HG03045 (cell line): ENCODE results near the gene CHST11.
A peak's percentile ranks its signal among the peaks of the same experiment; 100 is the strongest.

Source experiments
- ATAC-seq: cut with Tn5 transposase; IDR thresholded peaks from one replicate; pipeline ENCODE4 v1.9.1; 2021; ENCODE audit warnings: mild to moderate bottlenecking, moderate library complexity; ENCODE audit not compliant: unreplicated experiment

CHST11 gene

DNA sequence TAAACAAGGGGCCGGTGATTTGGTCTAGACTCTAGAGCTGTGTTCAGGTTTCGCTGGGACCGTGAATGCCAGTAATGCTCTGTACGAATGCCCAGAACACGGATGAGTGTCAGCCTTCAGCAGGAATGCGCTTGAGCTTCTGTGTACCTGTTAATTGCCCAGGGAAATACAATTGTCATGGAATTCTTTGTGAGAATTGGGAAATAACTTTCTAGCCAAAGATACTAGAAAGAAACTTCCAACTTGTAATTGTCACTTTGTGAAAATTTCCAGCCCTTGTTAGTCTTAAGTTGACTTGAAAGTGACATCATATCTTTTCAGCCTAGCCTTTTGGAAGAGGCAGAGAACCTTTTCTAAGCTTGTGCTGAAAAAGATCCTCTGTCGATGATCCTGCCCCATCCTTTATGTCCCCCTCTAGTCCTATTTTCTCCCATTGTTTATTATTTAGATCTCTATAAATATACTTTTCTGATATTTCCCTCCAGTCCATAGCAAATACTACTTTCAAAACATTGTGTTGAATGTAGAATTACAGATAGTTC lies 2.7 kb downstream of the CHST11 start:
- ATAC-seq, result no peak

GRCh38 chr12:104460041-104460719 lies 3.4 kb downstream of the CHST11 start:
- no peak for ATAC-seq

DNA sequence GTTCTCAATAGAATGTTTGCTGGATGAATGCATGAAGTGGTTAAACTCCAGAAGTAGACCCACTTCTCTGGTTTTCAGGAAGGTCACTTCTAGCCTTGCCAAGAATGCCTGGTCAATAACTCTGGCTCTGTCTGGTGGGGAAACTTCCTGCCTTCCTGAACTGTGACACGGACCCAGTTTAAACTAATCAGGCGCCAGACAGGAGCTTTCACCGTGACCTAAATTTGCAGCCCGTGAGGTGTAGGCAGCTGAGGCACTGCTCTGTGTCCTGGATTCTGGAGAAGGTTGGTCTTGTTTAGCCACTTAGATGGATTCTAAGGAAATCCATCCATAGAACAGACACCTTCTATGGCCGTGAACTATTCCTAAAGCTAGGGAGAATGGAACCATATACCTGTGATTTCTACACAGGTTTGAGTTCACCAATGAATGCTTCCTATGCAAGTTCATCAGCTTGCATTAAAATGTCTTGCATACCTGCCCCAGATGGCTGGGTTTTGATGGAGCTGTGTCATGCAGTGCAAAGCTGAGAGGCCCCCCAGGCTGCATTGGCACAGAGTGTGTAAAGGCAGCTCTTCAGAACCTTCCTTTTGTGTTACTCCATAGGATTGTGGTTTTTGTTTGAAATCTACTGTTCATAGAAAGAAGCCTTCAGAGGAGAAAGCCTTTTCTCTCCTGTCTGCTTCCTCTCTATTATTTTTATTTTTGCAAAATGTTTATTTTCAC lies 4.4 kb downstream of the CHST11 start:
- no peak for ATAC-seq

DNA sequence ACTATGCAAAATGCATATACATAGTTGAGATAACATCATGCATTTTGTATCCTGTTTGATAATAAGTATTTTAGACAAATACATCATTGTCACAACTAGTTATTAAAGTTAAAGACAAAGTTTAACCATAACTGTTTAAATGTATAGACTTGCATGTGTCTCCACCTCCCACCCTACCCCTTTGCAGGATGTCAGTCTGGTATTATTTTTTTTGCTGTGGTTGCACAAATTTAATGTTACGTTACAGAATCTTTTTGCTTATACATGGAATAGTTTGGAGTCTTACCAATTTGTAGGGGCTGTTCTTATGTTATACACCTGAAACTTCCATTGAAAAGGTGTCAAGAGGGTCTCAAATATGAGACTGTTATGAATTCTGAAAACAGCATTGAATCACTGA lies 5.6 kb downstream of the CHST11 start:
- ATAC-seq, result no peak

GRCh38 chr12:104462931-104463339 lies 6.2 kb downstream of the CHST11 start:
- peak; percentile 38 for ATAC-seq

- ATAC-seq, result no peak
Measured at GRCh38 chr12:104463368-104463767, 6.6 kb downstream of the CHST11 start.

- no peak for ATAC-seq
Measured at GRCh38 chr12:104464899-104465298, 8.2 kb downstream of the CHST11 start.

DNA sequence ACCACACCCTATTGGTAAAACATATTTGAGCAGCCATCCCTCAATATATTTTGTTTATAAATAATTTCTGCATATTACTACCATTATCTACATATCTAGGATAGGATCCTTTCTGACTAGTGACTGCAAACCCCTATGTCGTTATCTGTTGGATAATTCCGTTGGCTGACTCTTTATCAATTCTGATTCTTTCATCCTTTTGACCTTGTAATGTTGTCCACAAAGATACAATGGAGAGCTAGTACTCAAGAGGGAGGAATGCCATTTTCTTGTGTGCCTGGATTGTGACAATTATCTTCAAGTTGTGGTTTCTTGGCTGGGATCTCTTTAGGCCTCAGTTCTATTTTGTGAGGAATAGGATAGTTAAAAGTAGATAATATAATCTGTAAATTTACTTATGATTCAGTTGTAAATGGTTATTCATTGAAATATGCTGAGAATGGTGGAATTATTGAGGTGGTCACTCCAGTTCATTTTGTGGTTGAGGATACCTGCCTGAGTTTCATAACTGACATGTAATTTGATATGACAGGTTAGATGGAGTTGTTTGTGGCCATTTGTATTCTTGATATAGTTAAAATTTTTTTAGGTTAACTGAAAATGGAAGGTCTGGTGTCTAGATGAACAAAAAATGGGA lies 10.1 kb downstream of the CHST11 start:
- ATAC-seq, result no peak

- no peak for ATAC-seq
Measured at GRCh38 chr12:104467346-104467837, 10.6 kb downstream of the CHST11 start.

- no peak for ATAC-seq
Measured at GRCh38 chr12:104468371-104468770, 11.6 kb downstream of the CHST11 start.

DNA sequence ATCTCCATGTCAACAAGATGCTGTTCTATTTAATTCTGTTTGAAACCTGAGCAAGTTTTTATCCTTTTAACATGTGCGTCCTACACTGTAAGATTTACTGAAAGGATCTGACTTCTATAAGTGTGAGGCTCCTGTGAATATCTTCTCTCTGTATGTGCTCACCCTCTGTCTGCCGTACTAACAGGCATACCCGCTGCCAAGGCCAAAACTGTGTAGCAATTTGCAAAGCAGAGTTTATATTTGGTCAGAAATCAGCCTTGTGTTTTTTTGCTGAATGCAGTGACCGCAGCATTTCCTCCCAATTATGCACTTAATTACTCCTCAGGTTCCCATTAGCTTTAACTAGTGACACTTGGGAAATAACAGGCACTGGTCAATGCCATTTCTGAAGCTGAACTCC lies 12.3 kb downstream of the CHST11 start:
- no peak for ATAC-seq

- no peak for ATAC-seq
Measured at GRCh38 chr12:104469523-104469922, 12.8 kb downstream of the CHST11 start.

DNA sequence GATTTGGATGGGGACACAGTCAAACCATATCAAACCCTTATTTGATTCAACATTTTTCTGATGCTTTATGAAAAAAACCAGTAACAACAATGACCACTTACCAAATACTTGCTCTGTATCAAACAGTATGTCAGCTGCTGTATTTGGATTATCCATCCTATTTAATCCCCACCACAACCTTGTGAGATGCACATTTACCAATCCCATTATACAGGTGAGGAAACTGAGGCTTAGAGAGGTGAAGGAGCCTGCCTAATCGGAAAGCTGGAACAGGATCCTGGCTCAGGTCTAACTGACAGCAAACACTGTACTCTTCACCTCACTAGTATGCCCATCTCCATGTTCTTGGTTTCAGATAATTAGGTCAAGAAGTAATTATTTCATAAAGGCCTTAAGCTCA lies 13.8 kb downstream of the CHST11 start:
- no peak for ATAC-seq

GRCh38 chr12:104471336-104471735 lies 14.6 kb downstream of the CHST11 start:
- ATAC-seq, result no peak

- ATAC-seq, result no peak
Measured at GRCh38 chr12:104472748-104473147, 16.0 kb downstream of the CHST11 start.

GRCh38 chr12:104473374-104473983 lies 16.7 kb downstream of the CHST11 start:
- no peak for ATAC-seq

DNA sequence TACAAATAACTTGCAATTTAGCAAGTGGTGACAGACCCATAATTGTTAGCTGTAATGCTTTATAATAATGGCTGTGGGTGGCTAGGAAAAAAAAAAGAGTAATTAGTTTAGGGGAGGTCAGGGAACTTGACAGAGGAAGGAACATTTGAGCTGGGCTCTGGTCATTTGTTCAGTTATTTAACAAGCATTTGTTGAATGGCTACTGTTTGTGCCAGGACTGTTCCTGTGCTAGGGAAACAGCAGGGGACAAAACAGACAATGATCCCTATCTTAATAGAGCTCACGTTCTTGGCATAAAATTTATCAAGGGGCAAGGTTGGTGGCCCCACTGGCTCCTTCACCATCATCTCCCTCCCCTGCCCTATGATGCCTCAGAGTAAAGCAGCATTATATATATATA lies 18.5 kb downstream of the CHST11 start:
- no peak for ATAC-seq

GRCh38 chr12:104477510-104478390 lies 21.0 kb downstream of the CHST11 start:
- no peak for ATAC-seq

DNA sequence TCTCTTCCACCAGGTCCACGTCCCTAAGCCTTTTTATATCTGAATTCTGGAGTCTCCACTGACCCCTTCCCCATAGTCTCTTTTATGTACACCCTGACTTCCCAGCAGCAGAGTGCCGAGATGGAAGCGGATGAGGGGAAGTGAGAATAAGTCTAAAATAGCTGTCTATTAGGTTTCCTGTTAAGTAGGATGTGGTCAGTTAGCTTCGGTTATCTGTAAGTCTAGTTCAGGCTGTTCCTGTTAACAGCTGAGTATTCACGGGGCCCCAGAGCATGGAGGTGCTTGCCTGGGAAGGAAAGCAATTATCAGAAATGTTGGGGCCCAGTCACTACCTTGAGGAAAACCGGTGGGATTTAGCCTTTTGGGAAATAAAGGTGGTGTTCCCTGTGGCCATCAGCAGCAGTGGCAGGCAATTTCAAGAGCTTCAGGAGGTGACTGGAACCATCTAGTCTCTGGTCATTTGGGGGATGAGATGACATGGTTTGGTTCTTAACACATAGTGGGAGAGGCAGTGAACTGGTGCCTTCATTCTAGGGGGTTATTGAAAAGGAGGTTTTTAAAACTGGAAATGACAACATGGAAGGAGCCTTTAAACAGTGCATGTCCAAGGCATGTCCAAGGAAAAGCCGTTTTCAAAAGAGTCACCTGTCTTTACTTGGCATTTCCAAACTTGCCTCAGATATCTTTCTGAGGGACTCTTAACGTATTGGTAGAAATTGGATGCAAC lies 21.8 kb downstream of the CHST11 start:
- peak; percentile 86 for ATAC-seq
